HG02763 (cell line): ENCODE results near the gene ATP10A.

Experiments used
- ATAC-seq: cut with Tn5 transposase; IDR thresholded peaks from one replicate; pipeline ENCODE4 v1.9.1; 2021; ENCODE audit warnings: mild to moderate bottlenecking, moderate library complexity; ENCODE audit not compliant: unreplicated experiment

ATP10A gene

GRCh38 chr15:25708391-25708790, 154.7 kb downstream of the ATP10A start:
- no peak for ATAC-seq

GRCh38 chr15:25707656-25708365, 155.3 kb downstream of the ATP10A start:
- ATAC-seq = no peak

DNA sequence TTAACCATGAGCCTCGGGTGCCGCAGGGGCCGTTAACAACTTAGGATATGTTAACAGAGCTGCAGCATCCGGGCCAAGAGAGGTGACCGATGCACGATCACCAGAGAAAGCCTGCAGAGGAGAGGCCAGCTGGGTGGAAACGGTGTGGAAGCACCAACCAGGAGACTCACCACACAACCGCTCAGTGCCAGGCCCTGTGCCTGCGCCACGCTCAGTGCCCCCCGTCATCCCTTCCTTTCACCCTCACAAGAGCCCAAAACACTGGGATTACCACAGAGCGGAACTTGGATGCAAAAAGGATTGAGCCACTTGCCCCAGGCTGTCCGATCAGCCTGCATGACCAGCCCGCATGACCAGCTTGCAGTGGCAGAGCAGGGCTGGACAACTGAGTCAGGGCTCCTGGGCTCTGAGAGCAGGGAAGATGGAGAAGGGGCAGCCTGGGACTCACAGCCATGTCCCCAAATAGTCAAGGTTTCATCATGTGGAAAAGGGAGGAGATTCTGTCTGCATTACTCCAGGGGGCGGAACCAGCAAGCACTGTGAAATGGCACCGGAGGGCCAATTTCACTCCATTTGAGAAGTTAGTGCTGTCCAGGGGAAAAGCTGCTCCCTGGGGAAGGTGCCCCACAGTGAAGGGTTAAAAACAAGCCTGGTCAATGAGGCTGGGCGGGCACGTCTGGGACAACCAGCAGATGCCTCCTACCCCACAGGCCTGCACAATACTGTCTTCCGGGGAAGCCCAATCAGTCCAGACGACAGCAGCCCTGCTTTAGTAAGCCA, 156.8 kb downstream of the ATP10A start:
- ATAC-seq = no peak

DNA sequence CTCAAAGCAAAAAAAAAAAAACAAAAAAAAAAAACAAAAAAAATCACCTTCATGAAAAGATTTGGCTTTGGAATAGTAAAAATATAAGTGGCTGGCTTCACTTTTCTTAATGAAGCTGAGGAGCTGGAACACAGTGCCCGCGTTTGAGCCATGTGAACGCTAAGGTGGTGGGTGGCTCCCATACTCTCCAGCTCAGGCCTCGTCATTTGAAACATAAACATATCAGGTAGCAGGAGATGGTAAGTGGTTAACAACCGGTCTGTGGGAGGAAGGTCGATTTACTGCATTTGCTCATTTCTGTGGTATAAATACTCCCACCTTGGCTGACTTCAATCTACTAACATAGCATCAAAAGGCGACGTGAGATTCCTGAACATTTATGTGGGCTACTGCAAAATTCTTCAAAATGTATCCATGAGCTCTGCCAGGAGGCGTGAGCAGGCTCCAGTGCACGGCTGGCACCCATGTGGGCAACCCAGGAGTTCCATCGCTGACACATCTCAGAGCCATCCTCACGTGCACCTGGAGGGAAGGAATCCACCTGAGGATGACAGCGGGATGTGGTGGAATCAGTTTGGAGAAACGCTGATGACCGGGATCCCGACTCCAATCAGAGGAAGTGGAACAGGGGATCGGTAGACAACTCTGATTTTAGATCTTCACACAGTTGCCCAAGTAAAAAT, 157.6 kb downstream of the ATP10A start:
- ATAC-seq = no peak

GRCh38 chr15:25703726-25704125, 159.4 kb downstream of the ATP10A start:
- ATAC-seq = no peak

DNA sequence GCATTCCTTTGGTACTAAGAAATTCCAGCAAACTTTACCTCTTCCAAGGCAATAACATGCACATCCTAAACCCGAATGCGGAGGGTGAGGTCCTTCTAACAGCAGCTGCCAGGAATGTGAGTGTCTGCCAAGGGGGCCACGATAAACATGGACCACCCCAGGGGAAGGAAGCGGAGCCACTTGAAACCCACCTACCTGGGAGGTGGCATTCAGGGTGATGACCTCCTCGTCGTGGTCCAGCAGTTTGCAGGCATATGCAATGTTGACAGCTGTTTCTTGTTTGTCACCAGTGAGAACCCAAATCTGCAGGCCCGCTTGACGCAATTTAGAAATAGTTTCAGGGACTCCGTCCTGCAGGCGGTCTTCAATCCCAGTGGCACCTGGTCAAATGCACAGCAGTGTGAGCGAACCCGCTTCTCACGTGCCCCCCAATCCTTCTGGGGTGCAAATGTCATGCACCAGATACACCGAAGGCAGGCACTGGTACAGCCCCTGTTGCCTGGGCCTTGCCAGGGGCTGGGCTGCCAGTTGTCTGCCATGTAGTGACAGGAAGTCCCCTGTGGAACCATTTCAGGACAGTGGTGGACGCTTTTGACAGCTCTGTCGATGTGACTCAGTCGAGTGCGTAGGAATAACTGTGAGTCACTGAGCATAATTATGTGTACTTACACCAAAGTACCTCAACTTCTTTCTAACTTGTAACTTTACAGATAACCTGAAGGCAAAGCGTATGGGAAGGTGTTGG, 161.2 kb downstream of the ATP10A start:
- no peak for ATAC-seq

- no peak for ATAC-seq
Observed at GRCh38 chr15:25700916-25701315, 162.2 kb downstream of the ATP10A start.

DNA sequence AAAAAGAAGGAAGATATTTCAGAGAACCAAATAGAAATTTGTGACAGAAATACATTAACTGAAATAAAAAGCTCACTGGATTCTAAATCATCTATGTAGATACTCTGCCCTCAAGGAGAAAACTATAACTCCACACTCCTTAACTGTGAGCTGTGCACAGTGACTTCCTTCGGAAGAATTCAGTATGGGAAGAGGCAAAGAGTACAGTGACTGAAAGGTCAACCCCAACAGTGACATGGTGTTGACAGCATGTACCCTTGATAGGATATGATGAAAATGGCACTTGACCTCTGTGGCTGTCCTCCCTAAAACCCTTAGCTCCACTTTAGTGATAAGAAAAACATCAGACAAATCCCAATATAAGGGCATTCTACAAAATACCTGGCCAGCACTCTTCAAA, 165.5 kb downstream of the ATP10A start:
- no peak for ATAC-seq

GRCh38 chr15:25695875-25696760, 167.0 kb downstream of the ATP10A start:
- ATAC-seq = no peak

- no peak for ATAC-seq
Observed at GRCh38 chr15:25694823-25695312, 168.3 kb downstream of the ATP10A start.

- ATAC-seq = no peak
Observed at GRCh38 chr15:25694239-25694584, 168.9 kb downstream of the ATP10A start.

DNA sequence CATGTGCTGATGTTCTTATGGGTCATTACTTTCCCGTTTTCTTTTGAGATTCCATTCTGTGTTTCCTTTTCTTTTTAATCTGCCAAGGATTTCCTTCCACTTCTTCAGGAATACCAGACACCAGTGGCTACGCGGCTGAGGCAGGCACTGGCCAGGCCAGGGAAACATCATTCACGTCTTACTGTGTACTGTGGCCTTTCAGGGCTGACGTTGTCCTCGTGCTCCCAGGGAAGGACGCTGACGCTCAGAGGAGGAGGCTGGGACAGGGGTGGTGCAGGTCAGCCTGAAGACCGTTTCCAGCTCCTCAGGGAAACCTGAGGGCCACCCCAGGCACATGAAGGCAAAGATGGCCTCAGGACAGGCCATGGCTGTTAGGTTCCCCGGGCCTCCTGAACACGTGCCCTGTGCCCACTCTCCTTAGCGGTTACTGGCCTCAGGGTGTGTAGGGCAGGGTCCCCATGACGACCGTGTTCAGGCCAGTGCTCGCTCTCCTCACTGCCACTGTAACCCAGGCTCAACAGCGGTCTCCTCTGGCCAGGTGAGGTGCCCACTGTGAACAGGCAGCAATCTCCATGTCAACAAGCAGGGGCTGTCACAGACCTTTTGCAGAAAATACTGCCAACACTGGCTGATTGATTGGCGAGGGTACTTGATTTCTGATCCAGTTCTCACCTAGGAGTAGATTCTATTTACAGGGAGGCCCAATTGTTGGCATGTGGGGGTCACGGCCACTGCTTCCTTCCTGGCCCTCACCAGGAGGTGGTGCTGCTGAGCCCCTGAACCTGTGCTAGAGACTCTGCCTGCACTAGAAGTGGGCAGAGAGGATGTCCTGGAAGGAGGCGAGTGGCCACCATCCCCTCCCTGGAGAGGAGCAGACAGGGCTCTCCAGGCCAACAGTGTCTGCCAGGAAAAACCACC, 169.5 kb downstream of the ATP10A start:
- ATAC-seq = no peak

DNA sequence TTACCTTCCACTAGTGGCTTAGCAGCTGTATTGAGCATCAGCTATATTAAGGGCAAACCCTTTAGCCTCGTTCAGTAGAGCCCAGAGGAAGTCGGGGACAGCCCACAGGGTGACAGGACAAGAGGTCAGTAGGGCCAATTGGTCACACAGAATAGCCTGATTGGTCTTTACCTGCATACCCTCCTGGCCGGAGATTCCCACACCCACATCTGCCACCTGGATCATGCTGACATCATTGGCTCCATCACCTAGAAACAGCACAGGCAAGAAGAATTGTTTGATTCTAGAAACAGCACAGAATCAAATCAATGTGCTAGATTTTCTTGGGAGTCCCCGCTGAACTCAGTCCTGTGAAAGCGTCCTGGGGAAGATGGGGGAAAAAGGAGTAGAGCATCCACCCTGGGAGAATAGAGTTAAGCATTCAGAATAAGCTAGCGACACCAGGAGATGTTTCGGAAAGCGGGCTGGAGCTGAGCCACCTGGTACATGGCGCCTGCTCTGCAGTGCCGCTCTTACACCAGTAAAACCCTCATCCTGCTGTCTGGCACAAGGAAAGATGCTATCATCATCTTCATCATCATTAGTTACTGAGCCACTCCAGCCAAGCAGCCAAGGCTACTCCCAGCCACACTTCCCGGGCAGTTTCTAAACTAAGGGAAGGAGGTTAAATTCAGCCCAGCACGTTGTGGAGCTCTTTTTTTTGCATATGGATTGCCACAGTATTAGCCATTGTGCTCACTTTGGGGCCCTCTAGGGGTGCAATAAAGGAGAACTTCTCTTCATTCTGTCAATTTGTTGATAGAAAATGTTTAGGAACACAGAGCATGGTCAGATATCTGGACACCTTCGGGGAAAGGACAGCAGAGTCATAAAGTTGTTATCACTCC, 171.3 kb downstream of the ATP10A start:
- ATAC-seq = no peak

DNA sequence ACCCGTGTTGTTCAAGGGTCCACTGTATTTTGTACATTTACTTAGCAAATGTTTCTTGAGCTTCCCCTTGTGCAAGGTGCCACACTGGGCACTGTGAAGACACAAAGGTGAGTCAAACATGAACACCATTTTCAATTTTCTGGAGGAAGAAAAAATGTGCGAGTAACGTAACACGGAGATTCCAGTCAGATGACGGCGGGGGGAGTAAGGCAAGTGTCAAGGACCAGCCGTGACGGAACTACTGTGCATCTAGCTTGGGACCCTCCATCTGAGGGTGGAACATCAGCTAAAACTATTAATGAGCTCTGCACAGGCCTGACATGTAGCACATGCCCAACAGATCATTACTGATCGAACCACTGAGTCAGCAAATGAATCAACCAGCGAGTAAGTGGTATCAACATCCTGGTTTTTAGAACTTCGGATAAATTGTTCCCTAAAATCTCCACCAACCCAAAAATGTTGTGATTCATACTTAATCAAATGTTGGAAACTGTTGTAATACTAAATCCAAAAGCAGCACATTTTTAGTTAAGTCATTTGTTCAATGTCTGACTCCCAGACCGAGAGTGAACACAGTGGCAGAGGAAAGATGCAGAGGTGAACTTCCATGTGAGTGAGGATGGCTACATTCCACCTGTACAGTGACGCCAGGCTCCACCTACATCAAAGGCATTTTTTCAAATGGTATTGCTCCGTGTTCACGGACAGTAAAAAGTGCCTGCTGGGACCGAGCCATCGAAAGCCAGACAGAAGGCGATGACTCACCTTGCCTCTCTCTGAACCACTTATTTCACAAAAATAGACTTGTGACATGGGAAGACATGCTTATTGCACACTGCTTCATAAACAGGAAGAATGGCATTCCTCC, 172.2 kb downstream of the ATP10A start:
- ATAC-seq = no peak

GRCh38 chr15:25689592-25689991, 173.5 kb downstream of the ATP10A start:
- no peak for ATAC-seq

GRCh38 chr15:25688166-25688565, 175.0 kb downstream of the ATP10A start:
- no peak for ATAC-seq

GRCh38 chr15:25687689-25688088, 175.4 kb downstream of the ATP10A start:
- no peak for ATAC-seq
